ENCODE measurements around the gene CRYBA4.
A peak's percentile ranks its signal among the peaks of the same experiment; 100 is the strongest.
"Not testable (repeated sequence)": the region's sequence is repeated elsewhere in the genome, so short reads cannot be mapped to it uniquely, and the experiment has no call there.

CRYBA4 gene

GRCh38 chr22:26597480-26597879 is 24.3 kb upstream of the CRYBA4 start:
- no peak for DNase-seq

- DNase-seq = no peak
Observed at GRCh38 chr22:26599505-26599904, 22.3 kb upstream of the CRYBA4 start.

GRCh38 chr22:26601726-26602125 is 20.0 kb upstream of the CRYBA4 start:
- DNase-seq = no peak

- DNase-seq = no peak
Observed at GRCh38 chr22:26602127-26602526, 19.6 kb upstream of the CRYBA4 start.

GRCh38 chr22:26604368-26604767 is 17.4 kb upstream of the CRYBA4 start:
- DNase-seq = no peak

GRCh38 chr22:26606611-26607010 is 15.2 kb upstream of the CRYBA4 start:
- DNase-seq = peak; percentile 28

- peak; percentile 16 for DNase-seq
Observed at GRCh38 chr22:26608129-26608528, 13.6 kb upstream of the CRYBA4 start.

GRCh38 chr22:26609287-26609686 is 12.5 kb upstream of the CRYBA4 start:
- no peak for DNase-seq

GRCh38 chr22:26610072-26610958 is 11.4 kb upstream of the CRYBA4 start:
- DNase-seq = peak; percentile 38

- peak; percentile 47 for DNase-seq
Observed at GRCh38 chr22:26610996-26611395, 10.8 kb upstream of the CRYBA4 start.

- DNase-seq = no peak
Observed at GRCh38 chr22:26612652-26613051, 9.1 kb upstream of the CRYBA4 start.

GRCh38 chr22:26613753-26614152 is 8.0 kb upstream of the CRYBA4 start:
- DNase-seq = not testable (repeated sequence)

- no peak for DNase-seq
Observed at GRCh38 chr22:26614322-26614721, 7.4 kb upstream of the CRYBA4 start.

GRCh38 chr22:26615149-26615548 is 6.6 kb upstream of the CRYBA4 start:
- DNase-seq = no peak

- no peak for DNase-seq
Observed at GRCh38 chr22:26615830-26616435, 5.8 kb upstream of the CRYBA4 start.

GRCh38 chr22:26616650-26617049 is 5.1 kb upstream of the CRYBA4 start:
- DNase-seq = no peak

- peak; percentile 76 for DNase-seq
Observed at GRCh38 chr22:26617271-26618199, 4.2 kb upstream of the CRYBA4 start, which contains the start of gene CRYBB1. Gene CRYBB1 (minus strand): TSS chr22:26618027. CDS start chr22:26616319, 1,708 bp downstream.

GRCh38 chr22:26618455-26618854 is 3.3 kb upstream of the CRYBA4 start:
- DNase-seq = peak; percentile 63

GRCh38 chr22:26619510-26619909 is 2.3 kb upstream of the CRYBA4 start:
- peak; percentile 83 for DNase-seq

- DNase-seq = no peak
Observed at GRCh38 chr22:26620197-26620596, 1.6 kb upstream of the CRYBA4 start.

GRCh38 chr22:26623984-26624383 is 2.2 kb downstream of the CRYBA4 start:
- DNase-seq = no peak

- no peak for DNase-seq
Observed at GRCh38 chr22:26624803-26625202, 3.0 kb downstream of the CRYBA4 start.
